AML-193 (cell line): ENCODE data around the gene SNRNP40.

ENCODE experiments used
- DNase-seq, 2 experiments: peaks; one replicate each; lab custom pipeline; 2025; lab: John Stamatoyannopoulos, UW

Gene SNRNP40

DNA sequence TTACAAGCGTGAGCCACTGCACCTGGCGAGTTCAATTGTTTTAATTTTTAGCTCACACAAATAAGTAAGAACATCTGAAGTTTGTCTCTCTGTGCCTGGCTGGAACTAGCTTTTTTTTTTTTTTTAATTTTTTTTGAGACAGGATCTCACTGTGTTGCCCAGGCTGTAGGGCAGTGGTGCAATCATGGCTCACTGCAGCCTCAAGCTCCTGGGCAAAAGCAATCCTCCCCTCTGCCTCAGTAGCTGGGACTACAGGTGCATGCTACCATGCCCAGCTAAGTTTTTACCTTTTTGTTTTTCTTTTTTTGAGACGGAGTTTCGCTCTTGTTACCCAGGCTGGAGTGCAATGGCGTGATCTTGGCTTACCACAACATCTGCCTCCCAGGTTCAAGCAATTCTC, 64.8 kb downstream of the SNRNP40 start:
- no peak for DNase-seq

DNA sequence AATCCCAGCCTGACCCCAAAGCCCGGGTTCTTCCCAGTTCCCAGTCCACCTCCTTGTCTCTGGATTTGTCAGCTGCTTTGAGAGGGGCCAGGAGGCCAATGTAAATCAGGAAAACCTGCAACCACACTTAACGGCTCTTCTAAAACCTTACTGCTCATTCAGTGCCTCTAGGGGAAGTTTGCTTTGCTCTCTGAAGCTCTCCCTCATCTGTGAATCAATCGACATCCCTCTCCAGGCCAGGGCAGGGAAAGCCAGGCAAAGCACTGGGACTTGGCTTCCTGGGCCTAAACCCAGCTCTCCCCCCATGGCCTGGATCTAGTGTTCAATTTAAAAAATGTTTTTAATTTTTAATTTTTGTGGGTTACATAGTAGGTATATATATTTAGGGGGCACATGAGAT, 66.2 kb downstream of the SNRNP40 start:
- no peak for DNase-seq

DNA sequence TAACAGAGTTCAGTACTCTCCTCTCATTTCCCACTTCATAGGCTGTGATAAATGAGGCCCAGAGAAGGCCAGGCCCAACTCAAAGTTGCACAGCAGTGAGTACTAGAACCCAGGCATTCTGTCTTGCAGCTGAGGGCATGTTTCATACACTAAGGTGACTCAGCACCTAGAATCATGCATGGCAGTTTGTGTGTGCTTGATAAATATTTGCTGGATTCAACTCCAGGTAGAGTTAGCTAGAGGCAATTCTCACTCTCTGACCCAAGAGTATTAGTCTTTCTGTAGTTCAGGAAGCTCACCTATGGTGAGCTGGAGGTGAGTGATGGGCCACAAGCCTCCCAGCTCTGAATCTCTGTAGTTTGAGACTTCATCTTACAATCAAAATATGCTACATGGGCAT, 67.6 kb downstream of the SNRNP40 start:
- DNase-seq, result no peak

DNA sequence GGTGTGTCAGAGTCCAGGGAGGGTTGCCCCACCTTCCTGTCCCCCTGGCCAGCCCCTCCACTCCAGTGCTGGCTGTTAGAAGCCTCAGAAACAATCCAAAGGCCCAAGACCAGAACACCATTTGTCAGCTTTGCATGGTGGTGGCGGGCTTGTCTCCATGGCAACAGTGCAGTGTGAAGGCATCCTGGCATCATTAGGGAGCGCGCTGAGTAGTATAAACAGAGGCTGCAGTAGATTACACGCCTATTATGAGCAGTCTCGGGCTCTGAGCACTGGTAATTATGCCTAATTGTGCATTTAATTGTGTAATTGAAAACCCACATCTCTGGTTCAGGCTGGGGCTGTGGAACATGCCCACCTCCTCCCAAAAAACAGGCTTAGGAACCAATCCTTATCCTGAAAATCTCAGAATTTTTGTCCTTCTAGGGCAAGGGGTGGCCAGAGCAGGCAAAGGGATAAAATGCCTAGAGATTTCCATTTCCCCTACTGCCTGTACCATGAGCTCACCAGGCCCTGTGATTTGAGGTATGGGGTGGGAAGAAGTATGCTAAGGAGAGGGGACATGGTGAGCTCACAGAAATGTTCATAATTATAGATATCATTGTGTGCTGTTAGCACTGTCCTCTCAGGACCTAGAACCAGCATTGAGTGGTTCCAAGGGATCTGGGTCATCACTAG, 68.6 kb downstream of the SNRNP40 start:
- DNase-seq, result no peak

DNA sequence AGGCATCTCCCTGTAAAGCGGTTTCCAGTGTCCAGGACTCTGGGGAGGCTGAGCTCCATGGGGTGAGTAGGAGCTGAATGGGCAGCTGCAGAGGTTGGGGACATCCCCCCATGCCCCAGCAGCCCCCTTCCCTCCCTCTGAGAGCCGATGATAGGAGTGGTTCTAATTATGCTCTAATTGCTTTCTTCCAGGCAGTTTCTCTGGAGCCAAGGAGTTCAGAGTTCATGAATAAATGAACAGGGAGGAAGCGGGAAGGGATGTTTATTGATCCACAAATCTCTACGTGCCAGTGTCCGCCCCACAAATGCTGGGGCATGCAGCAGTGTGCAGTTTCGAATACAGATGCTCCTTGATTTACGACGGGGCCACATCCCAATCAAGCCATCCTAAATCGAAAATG, 72.5 kb downstream of the SNRNP40 start:
- no peak for DNase-seq

DNA sequence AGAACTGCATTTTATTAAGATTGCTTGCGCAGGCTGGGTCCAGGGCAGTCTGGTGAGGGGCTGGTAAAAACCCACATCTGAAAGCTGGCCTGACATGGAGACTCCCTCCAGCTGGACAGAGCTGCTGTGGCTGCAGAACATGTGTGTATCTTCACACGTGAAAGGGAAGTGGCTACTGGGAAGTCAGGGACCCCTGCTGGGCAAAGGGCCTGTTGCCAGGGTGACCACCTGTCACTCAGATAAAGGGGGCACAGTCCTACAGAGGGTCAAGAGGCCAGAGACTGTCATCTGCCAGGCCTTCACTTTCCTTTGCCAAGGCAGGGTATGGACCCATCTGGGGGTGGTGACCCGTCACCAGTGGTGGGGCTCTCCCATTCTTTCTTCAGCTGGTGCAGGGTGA, 74.4 kb downstream of the SNRNP40 start:
- DNase-seq, result no peak

DNA sequence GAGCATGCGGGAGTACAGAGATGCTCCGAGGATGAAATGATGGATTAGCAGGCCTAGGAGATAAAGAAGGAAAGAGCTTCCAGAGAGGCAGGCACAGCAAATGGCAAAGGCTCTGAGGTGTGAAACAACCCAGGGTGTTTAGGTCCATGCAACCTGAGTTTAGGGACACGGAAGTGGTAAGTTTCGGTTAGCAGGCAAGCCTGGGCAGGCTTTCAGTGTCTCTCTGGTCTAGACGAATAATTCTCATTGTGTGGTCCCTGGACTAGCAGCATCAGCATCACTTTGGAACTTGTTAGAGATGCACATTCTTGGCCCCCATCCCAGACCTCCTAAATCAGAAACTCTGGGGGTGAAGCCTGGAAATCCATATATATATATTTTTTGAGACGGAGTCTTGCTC, 75.5 kb downstream of the SNRNP40 start:
- no peak for DNase-seq

DNA sequence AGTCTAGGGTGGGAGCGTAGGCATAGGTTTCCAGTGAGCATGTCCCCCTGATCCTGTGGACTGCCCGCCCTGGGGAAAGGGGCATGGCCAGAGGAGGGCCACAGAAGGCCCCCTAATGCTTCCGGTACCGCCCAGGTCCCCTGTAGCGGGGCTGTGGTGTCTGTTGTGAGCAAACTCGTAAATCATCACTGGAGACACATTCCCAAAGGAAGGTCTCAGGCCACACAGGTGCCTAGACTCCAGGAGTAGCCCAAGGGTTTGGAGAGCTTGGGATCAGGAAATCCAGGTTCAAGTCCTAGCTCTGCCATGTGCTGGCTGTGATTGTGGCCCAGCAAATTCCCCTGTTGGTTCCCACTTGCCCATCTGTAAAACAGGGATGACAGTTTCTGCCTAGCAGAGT, 77.1 kb downstream of the SNRNP40 start:
- no peak for DNase-seq

DNA sequence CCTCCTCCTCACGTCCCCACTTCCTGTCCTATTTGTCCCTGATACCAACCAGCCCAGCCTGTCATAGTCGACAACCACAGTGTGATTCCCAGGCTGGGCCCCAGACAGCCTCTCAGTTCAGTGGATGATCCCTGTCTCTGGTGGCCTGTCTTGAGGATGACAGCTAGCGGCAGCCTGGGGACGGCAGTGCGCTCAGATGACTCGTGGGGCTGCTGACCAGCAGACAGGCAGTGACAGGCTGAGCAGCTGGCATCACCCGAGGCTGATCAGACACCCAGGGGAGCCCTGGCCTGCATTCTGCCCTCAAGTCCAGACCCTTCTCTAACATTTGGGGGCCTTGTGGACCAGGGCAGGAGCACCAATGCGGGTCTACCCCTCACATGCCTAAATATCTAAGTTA, 77.9 kb downstream of the SNRNP40 start:
- DNase-seq, result no peak

DNA sequence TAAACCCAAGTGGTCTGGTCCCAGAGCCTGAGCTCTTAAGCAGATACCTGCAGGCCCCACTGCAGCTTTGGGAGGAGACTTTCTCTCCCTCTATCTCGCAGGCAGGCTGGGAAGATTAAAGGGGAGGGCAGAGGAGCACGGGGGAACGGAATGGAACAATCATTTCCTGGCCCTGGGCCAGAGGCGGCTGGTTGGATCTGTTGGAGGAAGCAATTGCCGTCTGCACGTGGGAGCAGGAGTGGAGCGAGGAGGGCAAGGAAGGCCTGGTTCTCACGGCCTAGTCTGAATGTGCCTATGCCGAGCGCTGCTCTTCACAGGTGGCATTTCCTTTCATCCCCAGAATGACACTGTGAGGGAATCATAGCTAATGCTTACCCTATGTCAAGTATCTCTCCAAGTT, 80.6 kb downstream of the SNRNP40 start:
- no peak for DNase-seq

DNA sequence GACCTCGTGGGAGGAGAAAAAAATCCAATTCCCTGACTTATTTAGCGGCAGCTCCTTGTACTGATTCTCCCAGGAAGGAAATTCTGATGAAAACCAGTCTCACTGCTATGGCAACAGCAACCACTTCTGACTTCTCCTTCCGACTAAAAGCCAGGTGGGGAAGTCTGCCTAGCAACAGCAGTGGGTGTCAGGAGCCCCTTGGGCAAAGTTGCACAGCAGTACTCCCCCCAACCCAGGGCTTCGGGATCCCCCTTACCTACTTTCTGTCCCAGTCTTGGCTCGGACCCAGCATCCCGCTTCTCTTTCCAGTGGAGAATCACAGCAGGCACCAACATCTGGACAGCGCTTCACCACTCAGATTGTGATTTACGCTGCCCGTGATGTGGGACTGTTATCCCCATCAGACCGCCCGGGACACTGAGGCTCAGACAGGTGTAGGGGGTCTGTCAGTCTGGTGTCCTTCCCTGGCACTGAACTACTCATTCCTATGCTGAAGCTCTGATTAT, 81.5 kb downstream of the SNRNP40 start:
- DNase-seq, result no peak

DNA sequence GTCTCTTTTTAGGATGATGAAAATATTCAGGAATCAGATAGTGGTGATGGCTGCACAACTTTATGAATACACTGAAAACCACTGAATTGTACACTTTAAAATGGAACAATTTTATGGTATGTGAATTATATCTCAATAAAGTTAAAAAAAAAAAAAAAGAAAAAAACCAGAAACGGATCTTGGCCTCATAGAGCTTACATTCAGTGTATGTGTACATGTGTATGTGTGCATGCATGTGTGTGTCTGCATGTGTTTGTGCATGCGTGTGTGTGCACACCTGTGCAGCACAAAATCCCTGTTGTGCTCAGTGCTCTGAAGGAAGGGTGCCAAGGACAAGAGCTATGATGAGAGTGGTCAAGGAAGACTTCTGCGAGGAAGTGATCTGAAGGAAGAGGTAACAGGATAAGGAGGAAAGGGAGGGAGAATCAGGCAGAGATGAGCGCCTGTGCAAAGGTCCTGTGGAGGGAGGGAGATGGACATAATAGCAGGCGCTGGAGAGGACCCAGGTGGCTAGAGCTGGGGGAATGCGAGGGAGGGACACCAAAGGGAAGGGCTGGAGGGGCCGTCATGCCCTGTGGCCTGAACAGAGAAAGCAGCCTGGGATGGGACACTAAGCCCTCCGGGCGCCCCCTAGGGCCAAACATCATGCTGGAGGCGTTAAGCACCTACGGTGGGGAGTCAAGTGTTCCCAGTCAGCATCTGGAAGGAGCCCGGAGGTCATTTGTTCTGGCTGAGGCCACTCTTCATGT, 82.1 kb downstream of the SNRNP40 start:
- DNase-seq, result no peak
